IgD-negative memory B cell (primary cell): ENCODE data around the gene GGT7. TPM values are rescaled to one million over a fixed set of nuclear protein-coding genes. Genes with fewer than 3 reads are reported as not detected.

Experiments
- H3K27ac Mint-ChIP-seq, 3 donors: one replicate each; pipeline ENCODE4 v1.8.0; 2020 to 2022; ENCODE audit warnings: mild to moderate bottlenecking in 3 of 3, mixed read lengths in 3 of 3, moderate library complexity in 1 of 3
- H3K27me3 Mint-ChIP-seq: one replicate; pipeline ENCODE4 v1.8.0; 2021; ENCODE audit warnings: mixed read lengths
- H3K36me3 Mint-ChIP-seq: one replicate; pipeline ENCODE4 v1.8.0; 2020; ENCODE audit warnings: mild to moderate bottlenecking, mixed read lengths
- H3K4me1 Mint-ChIP-seq, 3 donors: one replicate each; pipeline ENCODE4 v1.8.0; 2020 to 2022; ENCODE audit warnings: mixed read lengths in 3 of 3, mild to moderate bottlenecking in 1 of 3
- H3K4me3 Mint-ChIP-seq, 4 donors: one replicate each; pipeline ENCODE4 v1.8.0; 2020 to 2022; ENCODE audit warnings: mild to moderate bottlenecking in 4 of 4, mixed read lengths in 4 of 4, moderate library complexity in 3 of 4
- H3K9me3 Mint-ChIP-seq, 3 donors: one replicate each; pipeline ENCODE4 v1.8.0; 2020 to 2021; ENCODE audit warnings: mixed read lengths in 3 of 3, mild to moderate bottlenecking in 1 of 3
- polyA plus RNA-seq: library from polyadenylated mRNA; unstranded; fragments of 300-500 nt; fragmentation: Illumina TruSeq; gene quantifications from one replicate; pipeline ENCODE4 v1.2.3, GENCODE V29; 2021

Gene GGT7
- polyA plus RNA-seq, 1 donor from 2014 or later: 1.1 TPM

DNA sequence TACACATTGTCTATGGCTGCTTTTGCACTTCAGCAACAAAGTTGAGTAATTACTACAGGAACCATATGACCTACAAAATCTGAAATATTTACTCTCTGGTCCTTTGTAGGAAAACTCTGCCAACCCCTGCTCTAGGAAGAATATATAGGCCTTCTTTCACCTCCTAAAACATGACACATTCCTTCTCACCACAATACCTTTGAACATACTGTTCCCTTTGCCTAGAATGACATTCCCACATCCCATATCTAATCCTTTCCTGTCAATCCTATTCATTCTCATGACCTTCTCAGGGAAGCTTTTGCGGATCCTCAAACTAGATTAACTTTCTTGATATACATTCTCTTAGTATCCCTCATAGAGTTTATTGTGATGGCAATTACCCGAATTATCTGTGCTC is 29.2 kb downstream of the GGT7 start:
- Mint-ChIP-seq H3K27me3 (peaks cover 6% of the 10 kb centered on the region), H3K4me3 (no peak overlapping the region), H3K27ac (no peak overlapping the region), H3K4me1 (peaks cover 0 to 2% (median 0%) of the 10 kb centered on the region in 3 donors), H3K36me3 (no peaks in the 10 kb centered on the region), H3K9me3 (no peaks in the 10 kb centered on the region)

GRCh38 chr20:34842143-34842542 is 30.5 kb downstream of the GGT7 start:
- H3K27ac Mint-ChIP-seq: no peak overlapping the region

DNA sequence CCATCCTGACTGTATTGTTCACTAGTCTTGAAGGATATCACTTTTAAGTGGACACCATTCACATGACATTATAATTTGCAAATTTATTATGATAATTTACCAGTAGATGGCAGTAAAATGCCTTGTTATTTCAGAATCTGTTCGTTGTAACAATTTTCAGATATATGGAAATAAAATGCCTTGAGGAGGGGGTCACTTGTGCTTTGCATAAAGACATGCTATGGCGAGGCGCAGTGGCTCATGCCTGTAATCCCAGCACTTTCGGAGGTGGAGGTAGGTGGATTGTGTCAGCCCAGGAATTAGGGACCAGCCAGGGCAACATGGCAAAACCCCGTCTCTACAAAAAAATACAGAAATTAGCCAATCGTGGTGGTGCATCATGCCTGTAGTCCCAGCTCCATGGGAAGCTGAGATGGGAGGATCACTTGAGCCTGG is 38.2 kb downstream of the GGT7 start:
- Mint-ChIP-seq H3K4me1 (peaks cover 2 to 6% (median 3%) of the 10 kb centered on the region in 3 donors), H3K27ac (peak overlapping the region in 2 of 3 donors; percentile 67 to 71), H3K4me3 (peak overlapping the region in 1 of 4 donors; percentile 54), H3K9me3 (peaks cover 0 to 2% (median 0%) of the 10 kb centered on the region in 3 donors), H3K36me3 (no peaks in the 10 kb centered on the region), H3K27me3 (peaks cover 2% of the 10 kb centered on the region)

More at GRCh38 chr20:34842143-34842542, 30.5 kb downstream of the GGT7 start:
- Mint-ChIP-seq H3K4me3 (no peak overlapping the region), H3K27me3 (peaks cover 4% of the 10 kb centered on the region), H3K36me3 (no peaks in the 10 kb centered on the region), H3K9me3 (no peaks in the 10 kb centered on the region), H3K4me1 (peaks cover 0 to 2% (median 0%) of the 10 kb centered on the region in 3 donors)

DNA sequence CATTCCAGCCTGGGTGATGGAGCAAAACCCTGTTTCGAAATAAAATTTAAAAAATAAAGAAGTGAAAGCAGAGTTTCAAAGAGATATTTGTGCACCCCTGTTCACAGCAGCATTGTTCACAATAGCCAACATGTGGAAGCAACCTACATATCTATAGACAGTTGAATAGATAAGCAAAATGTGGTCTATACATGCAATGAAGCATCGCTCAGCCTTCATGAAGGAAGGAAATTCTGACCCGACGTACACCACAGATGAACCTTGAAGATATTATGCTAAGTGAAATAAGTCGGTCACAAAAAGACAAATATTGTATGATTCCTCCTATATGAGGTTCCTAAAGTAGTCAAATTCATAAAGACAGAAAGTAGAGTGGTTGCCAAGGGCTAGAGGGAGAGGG is 40.7 kb downstream of the GGT7 start:
- Mint-ChIP-seq H3K36me3 (no peaks in the 10 kb centered on the region), H3K27ac (no peak overlapping the region), H3K4me3 (no peak overlapping the region), H3K27me3 (peaks cover 4% of the 10 kb centered on the region), H3K9me3 (peaks cover 0 to 2% (median 0%) of the 10 kb centered on the region in 3 donors), H3K4me1 (peaks cover 2 to 10% (median 5%) of the 10 kb centered on the region in 3 donors)

GRCh38 chr20:34829191-34829590 is 43.5 kb downstream of the GGT7 start:
- Mint-ChIP-seq H3K36me3 (no peaks in the 10 kb centered on the region), H3K27me3 (peaks cover 2% of the 10 kb centered on the region), H3K4me3 (peak overlapping the region in 1 of 4 donors; percentile 57), H3K9me3 (peaks cover 0 to 2% (median 0%) of the 10 kb centered on the region in 3 donors), H3K4me1 (peaks cover 8 to 16% (median 15%) of the 10 kb centered on the region in 3 donors), H3K27ac (peak overlapping the region in 1 of 3 donors; percentile 25)

- Mint-ChIP-seq H3K4me1 (peaks cover 27 to 33% (median 30%) of the 10 kb centered on the region in 3 donors), H3K9me3 (no peaks in the 10 kb centered on the region), H3K4me3 (peak within 1 kb of the TSS; percentile 92 to 95 (median 94)), H3K27me3 (peaks cover 2% of the 10 kb centered on the region), H3K27ac (peak within 1 kb of the TSS; percentile 86 to 95 (median 92)), H3K36me3 (peaks cover 2% of the 10 kb centered on the region)
Observed at GRCh38 chr20:34825530-34826362, 46.9 kb downstream of the GGT7 start, which contains the start of gene NCOA6. TSS of gene NCOA6 (minus strand) at chr20:34825651. CDS start at chr20:34782355, 43,296 bp downstream.

DNA sequence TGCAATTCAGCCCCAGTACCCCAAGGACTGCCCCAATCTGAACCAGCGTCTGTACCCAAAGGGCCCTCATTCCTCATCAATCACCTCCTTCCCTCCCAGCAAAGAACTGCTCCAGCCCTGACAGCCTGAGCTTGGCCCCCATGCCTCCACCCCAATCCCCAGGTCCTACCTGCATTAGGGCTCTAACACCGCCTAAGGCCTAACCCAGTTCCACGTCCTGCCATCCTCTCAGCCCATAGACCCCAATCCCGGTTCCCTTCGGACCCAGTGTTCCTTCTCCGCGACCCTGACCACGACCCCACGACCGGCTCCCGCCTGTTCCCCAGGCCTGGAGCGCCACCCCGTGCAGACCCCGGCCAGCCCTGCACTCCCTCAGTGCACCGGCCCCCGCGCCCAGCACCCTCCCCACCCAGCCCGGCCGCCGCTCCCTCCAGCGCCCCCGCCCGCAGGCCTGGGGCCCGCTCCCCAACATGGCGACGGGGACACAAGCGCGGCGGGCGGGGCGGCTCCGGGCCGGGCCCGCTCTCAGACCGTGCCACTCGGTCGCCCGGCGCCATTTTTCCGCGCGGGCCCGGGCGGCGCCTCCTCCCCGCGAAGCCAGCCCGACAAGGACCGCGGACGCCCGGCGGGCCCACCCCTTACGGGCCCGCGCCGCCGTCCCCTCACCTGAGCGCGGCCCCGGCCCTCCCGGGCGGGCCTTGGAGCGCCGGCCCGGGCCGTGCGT is 47.7 kb downstream of the GGT7 start:
- peaks cover 2% of the 10 kb centered on the region for H3K36me3 Mint-ChIP-seq
- peaks cover 2% of the 10 kb centered on the region for H3K27me3 Mint-ChIP-seq
- no peaks in the 10 kb centered on the region for H3K9me3 Mint-ChIP-seq
- peaks cover 27 to 34% (median 31%) of the 10 kb centered on the region in 3 donors for H3K4me1 Mint-ChIP-seq
- peak overlapping the region; percentile 85 to 95 (median 92) for H3K4me3 Mint-ChIP-seq
- peak overlapping the region; percentile 86 to 95 (median 88) for H3K27ac Mint-ChIP-seq

DNA sequence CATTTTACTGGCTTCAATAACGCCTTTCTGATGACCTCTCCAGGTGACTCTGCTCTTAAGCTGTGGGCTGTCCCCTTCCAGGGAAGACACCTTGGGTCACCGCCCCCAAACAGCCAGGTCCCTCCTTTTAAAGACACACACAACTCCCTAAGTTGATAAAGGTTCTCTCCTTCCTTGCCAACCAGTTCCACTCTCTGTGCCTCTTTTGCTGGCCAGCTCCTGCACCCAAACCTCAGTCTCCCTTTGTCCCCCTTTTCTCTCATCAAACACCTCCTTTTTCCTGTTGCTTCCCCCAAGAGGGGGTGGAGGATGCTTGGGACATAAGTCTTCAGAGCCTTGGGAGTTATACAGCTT is 48.2 kb downstream of the GGT7 start:
- peaks cover 2% of the 10 kb centered on the region for H3K36me3 Mint-ChIP-seq
- no peaks in the 10 kb centered on the region for H3K9me3 Mint-ChIP-seq
- H3K27me3 Mint-ChIP-seq: peaks cover 2% of the 10 kb centered on the region
- H3K4me1 Mint-ChIP-seq: peaks cover 26 to 34% (median 34%) of the 10 kb centered on the region in 3 donors
- peak overlapping the region; percentile 85 to 95 (median 92) for H3K4me3 Mint-ChIP-seq
- peak overlapping the region; percentile 86 to 95 (median 88) for H3K27ac Mint-ChIP-seq

- Mint-ChIP-seq H3K36me3 (peaks cover 2% of the 10 kb centered on the region), H3K27ac (peak overlapping the region; percentile 86 to 95 (median 88)), H3K4me1 (peaks cover 24 to 34% (median 34%) of the 10 kb centered on the region in 3 donors), H3K27me3 (peaks cover 2% of the 10 kb centered on the region), H3K4me3 (peak overlapping the region; percentile 85 to 95 (median 92)), H3K9me3 (no peaks in the 10 kb centered on the region)
Observed at GRCh38 chr20:34824026-34824425, 48.6 kb downstream of the GGT7 start.

DNA sequence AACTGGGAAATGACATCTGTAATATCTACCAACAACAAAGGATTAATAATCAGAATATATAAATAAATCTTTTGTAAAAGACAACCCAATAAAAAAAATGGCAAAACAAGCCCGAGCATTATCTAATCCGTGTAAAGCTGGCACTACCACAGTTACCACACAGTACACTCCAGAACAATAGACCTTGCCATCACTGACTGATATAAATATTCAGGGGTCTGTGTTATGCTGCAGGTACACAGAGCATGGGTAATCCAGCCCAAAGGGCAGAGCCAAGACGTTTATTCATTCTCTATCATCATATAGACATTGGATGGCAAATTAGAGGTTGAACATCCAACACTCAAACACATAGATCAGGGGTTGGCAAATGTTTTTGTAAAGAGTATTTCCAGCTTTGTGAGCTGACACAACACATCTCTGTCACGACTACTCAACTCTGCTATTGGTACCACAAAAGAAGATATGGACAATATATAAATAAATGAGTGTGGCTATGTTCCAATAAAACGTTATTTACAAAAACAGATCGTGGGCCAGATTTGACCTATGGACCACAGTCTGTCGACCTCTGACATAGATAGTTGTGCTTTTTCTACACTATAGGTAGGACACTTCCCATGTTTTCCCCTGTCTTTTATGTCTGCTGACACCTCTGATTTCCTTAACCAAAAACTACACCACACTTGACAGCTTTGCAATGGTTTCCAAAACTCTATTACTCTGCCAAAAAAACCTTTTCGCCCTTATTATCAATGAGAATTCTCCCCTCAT is 51.7 kb downstream of the GGT7 start:
- H3K27me3 Mint-ChIP-seq: no peaks in the 10 kb centered on the region
- H3K27ac Mint-ChIP-seq: no peak overlapping the region
- peaks cover 2% of the 10 kb centered on the region for H3K36me3 Mint-ChIP-seq
- peaks cover 33 to 42% (median 37%) of the 10 kb centered on the region in 3 donors for H3K4me1 Mint-ChIP-seq
- no peaks in the 10 kb centered on the region for H3K9me3 Mint-ChIP-seq
- peak overlapping the region in 1 of 4 donors; percentile 59 for H3K4me3 Mint-ChIP-seq

DNA sequence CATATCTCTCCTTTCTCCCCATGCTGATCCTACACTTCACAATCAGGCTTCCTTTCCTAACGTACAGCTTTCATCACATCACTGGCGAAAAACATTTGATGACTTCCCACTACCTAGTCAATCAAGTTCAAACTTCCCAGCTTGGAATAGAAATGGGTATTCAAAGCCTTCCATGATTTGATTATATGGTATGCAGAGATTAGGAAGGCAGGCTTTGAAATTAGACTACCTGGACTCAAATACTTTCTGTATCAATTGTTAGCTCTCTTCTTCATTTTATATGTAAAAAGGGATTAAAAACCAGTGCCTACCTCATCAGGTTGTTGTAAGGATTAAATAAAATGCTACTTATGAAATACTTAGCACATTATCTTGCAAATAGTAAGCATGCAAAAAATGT is 54.9 kb downstream of the GGT7 start:
- Mint-ChIP-seq H3K9me3 (no peaks in the 10 kb centered on the region), H3K4me1 (peaks cover 25 to 38% (median 26%) of the 10 kb centered on the region in 3 donors), H3K27ac (peak overlapping the region in 1 of 3 donors; percentile 69), H3K27me3 (no peaks in the 10 kb centered on the region), H3K4me3 (no peak overlapping the region), H3K36me3 (peaks cover 3% of the 10 kb centered on the region)

DNA sequence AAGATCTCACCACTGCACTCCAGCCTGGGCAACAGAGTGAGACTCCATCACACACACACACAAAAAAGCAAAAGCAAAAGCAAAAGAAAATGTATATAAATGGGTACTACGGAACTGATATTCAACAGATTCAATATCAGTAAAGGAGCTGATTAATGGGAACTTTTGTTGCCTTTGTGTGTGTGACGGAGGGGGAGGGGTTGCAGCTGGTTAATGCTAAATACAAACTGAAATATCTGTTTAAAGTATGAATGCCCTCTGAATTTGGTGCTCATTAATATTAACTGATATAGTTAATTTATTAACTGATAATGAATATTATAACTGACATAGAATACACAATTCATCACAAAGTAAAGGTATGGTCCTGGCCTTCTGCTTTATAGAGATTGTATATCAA is 55.6 kb downstream of the GGT7 start:
- H3K9me3 Mint-ChIP-seq: no peaks in the 10 kb centered on the region
- peaks cover 20 to 33% (median 25%) of the 10 kb centered on the region in 3 donors for H3K4me1 Mint-ChIP-seq
- H3K27me3 Mint-ChIP-seq: no peaks in the 10 kb centered on the region
- peaks cover 3% of the 10 kb centered on the region for H3K36me3 Mint-ChIP-seq
- no peak overlapping the region for H3K27ac Mint-ChIP-seq
- no peak overlapping the region for H3K4me3 Mint-ChIP-seq

DNA sequence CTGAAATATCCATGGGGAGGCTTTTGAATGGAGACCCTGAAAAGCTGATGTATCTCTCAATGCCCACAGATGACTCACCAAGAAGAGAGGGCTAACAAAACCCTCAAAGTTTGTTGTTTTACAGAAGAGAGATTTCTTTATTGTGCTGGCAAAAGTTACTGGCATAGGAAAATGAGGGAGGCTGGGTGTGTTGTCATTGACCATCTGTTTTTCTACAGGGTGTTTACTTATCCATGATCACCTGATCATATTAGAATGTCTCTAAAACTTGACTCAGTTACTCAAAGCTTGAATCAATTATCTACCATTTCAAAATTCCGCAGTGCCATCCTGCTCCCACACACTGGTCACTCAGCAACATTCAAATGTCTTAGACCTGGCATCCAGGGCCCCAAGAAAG is 57.0 kb downstream of the GGT7 start:
- Mint-ChIP-seq H3K4me3 (no peak overlapping the region), H3K36me3 (peaks cover 1% of the 10 kb centered on the region), H3K9me3 (no peaks in the 10 kb centered on the region), H3K27me3 (no peaks in the 10 kb centered on the region), H3K27ac (peak overlapping the region in 1 of 3 donors; percentile 20), H3K4me1 (peaks cover 10 to 26% (median 15%) of the 10 kb centered on the region in 3 donors)

- Mint-ChIP-seq H3K9me3 (no peaks in the 10 kb centered on the region), H3K27ac (no peak overlapping the region), H3K27me3 (no peaks in the 10 kb centered on the region), H3K4me3 (no peak overlapping the region), H3K4me1 (peaks cover 15 to 22% (median 18%) of the 10 kb centered on the region in 3 donors), H3K36me3 (peaks cover 1% of the 10 kb centered on the region)
Observed at GRCh38 chr20:34808583-34808982, 64.1 kb downstream of the GGT7 start.
